GM18858 (cell line): Measurements from ENCODE around the gene JTB.

Experiments used
- ATAC-seq: cut with Tn5 transposase; IDR thresholded peaks from one replicate; pipeline ENCODE4 v1.9.1; 2021; ENCODE audit not compliant: unreplicated experiment

Gene JTB

DNA sequence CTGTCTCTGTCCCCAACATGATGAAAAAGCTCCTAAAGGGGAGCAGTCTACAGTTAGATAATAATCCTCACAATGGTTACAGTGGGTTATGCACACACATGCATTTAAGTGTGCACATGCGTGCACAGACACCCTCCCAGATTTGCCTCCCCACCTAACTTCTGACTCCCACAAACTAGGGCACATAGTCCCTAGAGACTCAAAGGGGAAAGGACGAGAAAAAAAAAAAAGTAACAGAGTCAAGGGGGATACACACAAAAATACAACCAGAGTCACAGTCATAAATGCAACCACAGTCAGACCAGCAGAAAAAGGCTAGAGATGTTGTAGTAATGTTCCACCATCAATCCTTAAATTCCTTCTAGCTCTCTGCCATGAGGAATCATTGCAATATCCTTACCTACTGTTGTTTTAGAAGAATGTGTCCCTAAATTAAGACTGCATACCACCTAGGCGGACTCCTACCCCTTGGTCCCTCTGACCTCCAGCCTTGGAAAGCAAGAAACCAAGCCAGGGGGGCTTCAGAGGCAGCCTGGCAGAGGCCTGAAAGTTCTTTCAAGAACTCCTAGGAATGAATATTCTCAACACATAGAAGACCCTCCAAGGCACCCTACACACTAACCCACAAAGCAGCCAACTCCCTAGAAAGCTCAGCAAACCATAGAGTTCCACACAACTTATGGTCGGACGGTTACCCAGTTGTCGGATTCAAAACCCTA, 20.3 kb downstream of the JTB start:
- no peak for ATAC-seq

- ATAC-seq: no peak
These were observed 22.6 kb downstream of the JTB start for GRCh38 chr1:153954826-153955225.

GRCh38 chr1:153953859-153954365, 23.6 kb downstream of the JTB start:
- no peak for ATAC-seq

GRCh38 chr1:153951801-153952200, 25.7 kb downstream of the JTB start:
- no peak for ATAC-seq

DNA sequence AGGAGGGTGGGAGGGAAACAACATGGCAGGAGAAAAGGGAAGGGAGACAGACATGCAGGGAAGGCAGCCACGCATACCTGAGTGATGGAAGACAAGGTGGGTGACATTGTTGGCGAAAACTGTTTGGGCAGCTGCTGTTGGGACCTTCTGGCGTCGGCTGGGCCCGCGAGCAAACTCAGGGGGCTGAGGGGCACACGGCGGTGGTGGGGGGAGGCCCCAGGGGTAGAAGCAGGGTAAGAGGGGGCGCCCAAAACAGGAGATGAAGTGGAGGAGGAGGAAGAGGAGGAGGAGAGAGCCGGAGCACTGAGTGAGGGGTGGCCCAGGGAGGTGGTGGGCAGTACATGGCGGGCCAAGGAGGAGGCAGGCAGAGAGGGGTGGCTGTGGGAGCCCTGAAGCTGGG, 26.3 kb downstream of the JTB start:
- ATAC-seq: no peak

GRCh38 chr1:153946622-153947241, 30.7 kb downstream of the JTB start, which contains the start of gene DENND4B:
DENND4B (minus strand) TSS chr1:153946718; CDS start chr1:153944374, 2,344 bp downstream.
- peak; percentile 41 for ATAC-seq

- ATAC-seq: peak; percentile 61
These were observed 31.5 kb downstream of the JTB start for GRCh38 chr1:153945795-153946621.

GRCh38 chr1:153945131-153945794, 32.2 kb downstream of the JTB start:
- ATAC-seq: no peak

GRCh38 chr1:153944827-153945117, 32.7 kb downstream of the JTB start:
- no peak for ATAC-seq

DNA sequence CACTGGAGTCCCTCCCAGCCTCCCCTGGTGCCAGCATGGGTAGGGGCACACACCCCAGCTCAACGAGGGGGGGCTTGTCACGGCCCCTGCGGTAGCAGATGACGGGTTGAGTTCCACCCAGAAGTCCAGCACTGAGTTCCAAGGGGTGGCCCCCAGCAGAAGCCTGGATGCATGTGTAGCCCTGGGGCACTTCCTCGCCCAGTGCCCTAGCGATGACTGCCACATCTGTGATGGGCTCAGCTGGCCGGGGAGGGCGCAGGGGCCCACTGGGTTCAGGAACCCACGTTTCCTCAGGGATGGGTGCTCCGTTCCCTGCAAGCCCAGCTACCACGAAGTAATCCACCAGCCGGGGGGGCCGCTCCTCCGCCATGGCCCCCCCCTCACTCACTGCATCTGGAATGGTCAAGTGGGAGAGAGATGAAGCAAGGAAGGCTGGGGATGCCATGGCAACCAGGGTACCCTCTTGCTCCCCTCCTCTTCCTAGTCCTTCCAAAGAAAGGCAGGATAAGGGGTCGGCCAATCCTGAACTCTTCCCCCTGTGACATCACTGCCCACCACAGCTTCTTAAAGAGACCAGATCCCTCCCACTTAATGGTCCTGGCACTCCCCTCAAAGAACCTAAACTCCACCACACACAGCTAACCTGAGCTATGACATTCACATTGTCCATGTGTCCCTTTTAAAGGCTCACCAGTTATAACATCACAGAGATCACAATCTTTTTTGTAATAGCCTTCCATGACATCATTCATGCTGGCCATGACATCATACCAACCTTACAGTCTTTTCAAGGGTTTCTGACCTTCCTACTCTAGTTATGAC, 33.3 kb downstream of the JTB start:
- ATAC-seq: no peak

- no peak for ATAC-seq
These were observed 34.5 kb downstream of the JTB start for GRCh38 chr1:153942766-153943549.

DNA sequence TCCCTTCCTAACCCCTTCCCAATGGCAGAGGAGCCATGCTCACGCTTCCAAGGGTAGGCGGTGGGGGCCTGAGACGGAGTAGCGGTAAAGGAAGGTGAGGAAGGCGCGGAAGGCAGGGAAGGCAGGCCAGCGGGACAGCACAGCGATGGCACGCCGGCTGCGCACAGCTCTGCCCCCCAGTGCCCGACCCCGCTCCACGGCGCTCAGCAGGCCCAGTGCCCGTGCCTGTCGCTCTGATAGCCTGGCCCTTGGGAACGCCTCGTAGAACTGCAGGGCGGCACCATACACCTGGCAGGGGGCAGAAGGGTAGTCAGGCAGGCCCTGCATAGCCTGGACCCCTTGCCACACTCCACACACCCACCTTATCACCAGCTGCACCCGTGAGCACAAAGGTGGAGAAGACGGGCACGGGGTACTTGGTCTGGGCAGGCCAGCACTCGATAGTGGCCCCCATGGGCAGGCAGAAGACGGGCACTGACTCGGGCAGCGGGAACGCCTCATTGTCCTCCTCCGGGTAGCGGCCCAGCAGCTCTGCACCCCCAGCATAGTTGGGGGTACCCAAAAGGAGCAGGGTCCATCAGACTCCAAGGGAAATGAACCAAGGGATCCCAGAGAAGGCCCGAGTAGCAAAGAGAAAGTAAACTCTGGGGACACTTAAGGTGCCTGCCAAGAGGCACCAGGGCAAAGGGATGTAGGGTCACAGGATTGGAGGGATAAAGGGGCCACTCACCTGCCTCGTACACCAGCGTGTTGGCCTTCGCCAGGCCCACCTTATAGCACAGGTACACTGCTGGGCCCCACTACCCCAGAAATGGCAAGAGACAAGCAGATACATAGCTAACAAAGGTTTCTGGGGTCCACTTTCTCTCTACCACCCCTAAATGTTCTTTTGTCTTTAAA, 35.4 kb downstream of the JTB start:
- ATAC-seq: no peak

DNA sequence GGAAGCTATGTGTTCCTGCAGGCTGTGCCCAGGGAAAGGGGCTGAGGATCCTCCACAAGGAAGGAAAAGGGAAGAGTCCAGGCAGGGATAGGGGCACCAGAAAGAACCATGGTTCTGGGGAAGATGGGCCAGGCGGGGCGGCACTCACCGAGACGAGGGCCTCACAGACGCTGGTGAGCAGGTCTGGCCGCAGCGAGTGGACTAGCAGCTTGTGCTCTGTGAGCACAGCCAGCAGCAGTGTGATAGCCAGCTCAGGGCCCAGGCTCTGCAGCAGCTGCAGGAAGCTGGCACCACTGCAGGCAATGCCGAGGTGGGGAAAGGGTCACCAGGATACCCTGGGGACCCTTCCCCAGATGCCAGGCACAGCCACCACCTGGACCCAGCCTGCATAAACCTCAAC, 36.7 kb downstream of the JTB start:
- no peak for ATAC-seq

- no peak for ATAC-seq
These were observed 38.0 kb downstream of the JTB start for GRCh38 chr1:153939476-153939875.

- ATAC-seq: no peak
These were observed 38.5 kb downstream of the JTB start for GRCh38 chr1:153938996-153939395.

DNA sequence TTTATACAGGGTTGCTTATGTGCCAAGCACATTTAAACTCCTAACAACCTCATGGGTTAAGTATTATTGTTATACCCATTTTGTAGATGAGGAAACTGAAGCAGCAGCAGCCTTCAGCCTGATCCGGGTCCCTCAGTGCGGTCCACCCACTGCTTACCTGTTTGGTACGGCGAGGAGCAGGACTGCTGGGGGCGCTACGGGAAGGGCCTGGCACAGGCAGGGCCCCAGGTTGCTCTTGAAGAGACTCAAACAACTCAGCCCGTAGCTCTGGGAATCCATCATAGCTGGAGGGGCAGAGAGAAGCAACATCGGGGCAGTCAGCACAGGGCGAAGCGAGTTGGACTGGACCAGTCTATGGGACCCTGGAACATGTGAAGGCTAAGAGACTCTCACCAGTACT, 40.1 kb downstream of the JTB start:
- ATAC-seq: no peak

GRCh38 chr1:153936011-153936802, 41.3 kb downstream of the JTB start:
- no peak for ATAC-seq

DNA sequence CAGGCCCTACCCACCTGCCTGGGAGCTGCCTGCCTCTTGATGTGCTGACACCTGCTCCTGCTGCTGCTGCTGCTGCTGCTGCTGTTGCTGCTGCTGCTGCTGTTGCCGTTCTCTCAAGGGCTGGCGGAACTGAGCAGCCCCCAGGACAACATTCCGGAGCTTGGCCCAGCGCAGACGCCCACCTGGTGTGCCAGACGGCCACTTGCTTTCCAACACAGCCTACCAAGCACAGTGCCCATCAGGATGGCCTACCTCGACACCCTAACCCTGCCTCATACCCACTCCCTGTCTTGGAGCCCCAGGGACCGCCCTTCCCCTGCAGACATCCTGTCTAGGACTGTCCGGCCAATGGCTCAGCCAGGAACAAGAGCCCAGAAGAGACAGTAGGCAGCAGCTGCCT, 42.7 kb downstream of the JTB start:
- no peak for ATAC-seq
